ENCODE measurements around the gene RCN2.

RCN2 gene

DNA sequence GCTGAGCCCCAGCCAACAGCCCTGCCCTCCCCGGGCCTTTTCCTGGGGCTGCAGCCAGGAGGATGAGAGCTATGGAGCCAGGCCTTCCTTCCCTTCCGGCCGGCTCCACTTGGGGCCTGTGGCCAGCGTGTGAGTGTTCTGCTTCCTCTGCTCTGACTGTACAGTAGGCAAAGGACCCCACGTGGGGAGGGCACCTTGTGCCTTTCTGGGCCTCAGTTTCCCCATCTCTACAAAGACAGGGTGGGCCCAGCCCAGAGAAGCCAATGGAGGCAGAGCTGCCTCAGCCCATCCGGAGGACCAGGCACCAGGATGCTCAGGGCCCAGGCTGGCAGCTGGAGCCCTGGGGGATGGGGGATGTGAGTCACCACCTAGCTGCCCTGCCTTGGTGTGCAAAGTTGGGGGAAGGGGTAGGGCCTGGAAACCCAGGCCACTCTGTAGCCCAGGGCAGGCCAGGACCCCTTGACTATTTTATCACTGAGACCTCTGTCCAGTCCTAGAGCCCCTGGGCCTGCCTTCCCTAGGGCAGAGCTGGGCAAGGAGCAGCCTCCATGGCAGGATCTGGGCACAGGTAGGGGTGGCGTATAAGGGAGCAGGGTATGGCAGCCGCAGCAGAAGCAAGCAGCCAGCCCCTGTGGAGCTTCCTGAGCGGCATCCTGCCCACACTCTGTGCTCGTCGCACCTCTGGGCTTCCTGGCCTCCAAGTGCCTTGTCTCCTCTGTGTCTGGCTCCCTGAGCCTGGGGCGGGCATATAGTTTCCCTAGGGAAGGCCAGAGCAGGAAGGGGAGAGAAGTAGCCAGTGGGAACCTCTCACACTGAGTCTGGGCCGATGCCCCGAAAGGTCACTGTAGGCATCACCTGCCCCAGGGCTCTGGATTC lies 65.2 kb downstream of the RCN2 start:
- no peak for DNase-seq

DNA sequence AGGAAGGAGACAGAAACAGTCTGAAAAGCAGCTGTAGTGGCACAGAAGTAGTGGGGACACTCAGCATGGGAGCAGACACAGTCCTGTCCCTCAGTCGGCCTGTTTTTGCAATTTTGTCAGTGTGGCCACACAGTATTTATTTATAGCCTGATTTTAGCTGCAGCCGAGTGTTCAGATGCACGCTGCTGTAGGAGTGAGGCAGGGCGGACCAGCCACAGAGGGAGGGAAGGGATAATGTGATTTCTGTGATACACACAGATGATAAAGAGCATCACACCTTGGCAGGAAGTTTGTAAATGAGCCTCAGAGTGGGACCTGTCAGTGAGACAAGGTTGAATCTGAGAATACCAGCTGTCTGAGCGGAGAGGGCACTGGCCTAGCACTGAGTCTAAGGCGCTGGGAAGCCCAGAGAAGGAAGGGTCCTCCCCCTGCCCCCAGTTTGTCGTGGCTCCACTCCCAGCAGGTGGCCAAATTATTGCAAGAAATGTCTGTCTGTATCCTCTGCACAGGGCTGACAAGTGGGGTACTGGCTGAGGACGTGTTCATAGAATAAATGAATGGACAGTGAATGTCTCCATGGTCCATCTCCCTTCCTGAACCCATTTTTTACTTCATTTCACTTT lies 67.2 kb downstream of the RCN2 start:
- DNase-seq = no peak

DNA sequence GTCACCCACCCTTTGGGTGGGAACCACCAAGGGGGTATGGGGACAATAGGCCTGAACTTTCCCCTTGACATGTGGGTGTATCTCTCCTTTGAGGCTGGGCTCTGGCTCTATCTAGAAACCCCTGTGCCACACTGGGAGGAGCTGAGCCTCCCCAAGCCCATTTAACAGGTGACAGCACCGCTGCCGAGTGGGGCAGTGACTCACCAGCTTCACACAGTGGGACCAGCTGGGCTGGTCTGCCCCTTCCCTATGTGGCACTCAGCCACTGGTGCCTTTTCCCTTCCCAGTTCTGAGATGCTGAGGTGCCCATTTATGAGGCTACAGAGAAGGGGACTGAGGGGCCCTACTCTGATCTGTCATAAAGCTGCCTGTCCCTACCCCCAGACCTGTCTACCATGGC lies 68.4 kb downstream of the RCN2 start:
- no peak for DNase-seq

DNA sequence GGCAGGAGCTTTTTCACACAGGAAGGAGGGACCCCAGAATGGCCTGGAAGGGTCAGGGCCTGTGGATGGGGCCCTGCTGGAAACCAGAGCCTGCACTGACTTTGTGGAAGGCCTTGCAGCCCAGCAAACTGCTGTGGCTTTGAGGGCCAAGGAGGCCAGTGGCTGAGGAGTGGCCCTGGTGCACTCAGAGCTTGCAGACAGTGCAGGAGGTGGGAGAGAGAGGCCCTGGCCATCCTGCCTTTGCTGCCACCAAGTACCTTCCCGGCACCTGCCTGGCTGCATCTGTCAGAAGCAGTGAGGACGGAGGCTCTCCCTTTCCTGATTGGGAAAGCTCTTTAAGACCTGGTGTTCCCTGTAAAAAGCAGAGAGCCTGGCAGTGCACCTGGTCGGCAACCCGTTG lies 69.8 kb downstream of the RCN2 start:
- no peak for DNase-seq

DNA sequence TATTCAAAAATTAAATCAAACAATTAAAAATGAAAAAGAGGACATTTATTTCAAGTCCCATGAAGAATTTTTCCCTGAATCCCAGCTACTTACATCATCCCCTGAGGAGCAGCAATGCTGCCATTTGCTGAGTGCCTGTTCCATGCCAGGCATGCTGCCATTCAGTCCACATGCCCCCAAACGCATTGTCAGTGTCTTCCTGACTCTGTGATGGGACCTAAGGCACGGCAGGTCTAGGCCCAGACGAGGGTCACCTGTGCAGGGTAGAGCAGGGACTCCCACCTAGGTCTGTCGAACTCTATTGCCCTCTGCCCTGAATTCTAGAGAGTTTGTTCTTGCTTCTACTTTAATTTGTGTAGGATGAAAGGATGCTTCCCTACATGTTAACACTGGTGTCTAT lies 70.4 kb downstream of the RCN2 start:
- no peak for DNase-seq

DNA sequence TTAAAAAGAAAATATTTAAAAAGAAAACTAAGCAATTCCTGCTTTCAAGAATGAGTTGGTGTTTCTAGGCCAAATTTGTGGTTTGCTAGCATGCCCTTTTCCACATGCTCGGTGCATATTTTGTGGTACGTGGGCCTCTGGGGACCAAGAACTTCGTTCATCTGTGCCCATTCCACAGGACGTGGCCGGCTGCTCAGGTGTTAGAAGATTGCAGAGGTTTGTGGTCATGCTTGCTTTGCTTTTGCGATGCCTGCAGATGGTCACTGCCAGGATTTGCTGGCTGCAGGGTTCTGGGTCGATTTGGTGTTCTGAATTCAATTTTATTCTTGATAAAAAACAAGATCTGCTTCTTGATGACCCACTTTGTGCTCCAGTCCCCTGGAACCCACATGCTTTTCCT lies 70.9 kb downstream of the RCN2 start:
- DNase-seq = no peak

DNA sequence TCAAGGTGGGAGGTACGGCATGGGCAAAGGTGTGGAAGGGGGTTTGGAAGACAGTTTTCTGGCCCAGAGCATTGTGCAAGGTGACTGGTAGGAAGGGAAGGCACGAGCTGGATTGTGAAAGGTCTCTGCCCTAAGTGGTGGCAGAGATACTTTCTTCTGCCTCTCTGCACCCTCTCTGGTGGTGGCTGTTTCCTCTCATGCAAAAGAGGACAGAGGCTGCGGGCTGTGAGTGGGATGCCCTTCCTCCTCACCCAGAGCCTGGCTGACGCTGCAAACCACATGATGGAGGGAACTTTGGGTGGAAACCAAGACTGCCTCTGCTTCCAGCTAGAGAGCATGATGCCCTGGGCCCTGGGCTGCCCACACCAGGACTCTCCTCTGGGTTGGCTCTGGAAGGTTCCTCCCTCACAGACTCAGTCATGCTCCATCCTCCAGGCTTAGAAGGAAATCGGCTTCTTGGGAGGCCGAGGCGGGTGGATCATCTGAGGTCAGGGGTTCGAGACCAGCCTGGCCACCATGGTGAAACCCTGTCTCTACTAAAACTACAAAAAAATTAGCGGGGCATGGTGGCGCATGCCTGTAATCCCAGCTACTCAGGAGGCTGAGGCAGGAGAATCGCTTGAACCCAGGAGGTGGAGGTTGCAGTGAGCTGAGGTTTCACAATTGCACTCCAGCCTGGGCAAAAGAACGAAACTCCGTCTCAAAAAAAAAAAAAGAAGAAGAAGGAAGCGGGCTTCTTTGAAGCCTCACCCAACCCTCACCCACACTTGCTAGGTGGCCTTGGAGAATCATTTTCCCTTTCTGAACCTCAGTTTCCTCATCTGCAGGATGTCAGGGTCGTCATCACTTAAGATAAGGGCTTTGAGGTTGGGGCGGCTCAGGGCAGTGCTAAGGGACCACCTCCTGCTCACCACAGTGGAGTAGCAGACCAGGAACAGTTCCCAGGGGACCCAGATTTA lies 71.7 kb downstream of the RCN2 start:
- DNase-seq = no peak

All from NCI-H510A (cell line).